HG02571 (cell line): Measurements from ENCODE around the gene ZFYVE26.

Experiments
- ATAC-seq: cut with Tn5 transposase; IDR thresholded peaks from one replicate; pipeline ENCODE4 v1.9.1; 2021; ENCODE audit warnings: mild to moderate bottlenecking, moderate library complexity; ENCODE audit not compliant: unreplicated experiment

ZFYVE26 gene

DNA sequence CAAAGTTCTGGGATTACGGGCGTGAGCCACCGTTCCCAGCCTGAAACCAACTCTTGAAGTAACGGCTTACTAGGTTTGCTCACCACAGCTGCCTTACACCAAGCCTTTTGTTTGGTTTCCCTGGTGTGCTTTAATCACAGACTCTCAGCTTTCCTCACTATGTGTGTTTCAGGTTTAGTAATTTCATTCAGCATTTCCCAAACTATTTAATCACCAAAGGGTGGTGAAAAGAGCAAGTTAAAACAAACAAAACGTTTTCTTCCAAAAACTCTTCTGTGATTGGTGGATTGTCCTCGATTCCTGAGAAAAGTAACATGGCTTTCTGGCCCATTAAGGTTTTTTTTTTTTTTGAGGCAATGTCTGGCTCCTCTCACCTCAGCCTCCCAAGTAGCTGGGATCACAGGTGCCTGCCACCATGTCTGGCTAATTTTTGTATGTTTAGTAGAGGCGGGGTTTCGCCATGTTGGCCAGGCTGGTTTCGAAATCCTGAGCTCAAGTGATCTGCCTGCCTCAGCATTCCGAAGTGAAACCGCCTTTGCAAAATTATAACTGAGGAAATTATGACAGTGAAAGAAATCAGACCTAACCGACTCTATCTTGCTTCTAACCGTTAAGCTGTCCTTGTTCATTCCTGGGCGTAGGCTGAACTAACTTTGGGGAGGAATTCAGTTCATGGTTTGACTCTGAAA lies 1.5 kb upstream of the ZFYVE26 start:
- no peak for ATAC-seq

DNA sequence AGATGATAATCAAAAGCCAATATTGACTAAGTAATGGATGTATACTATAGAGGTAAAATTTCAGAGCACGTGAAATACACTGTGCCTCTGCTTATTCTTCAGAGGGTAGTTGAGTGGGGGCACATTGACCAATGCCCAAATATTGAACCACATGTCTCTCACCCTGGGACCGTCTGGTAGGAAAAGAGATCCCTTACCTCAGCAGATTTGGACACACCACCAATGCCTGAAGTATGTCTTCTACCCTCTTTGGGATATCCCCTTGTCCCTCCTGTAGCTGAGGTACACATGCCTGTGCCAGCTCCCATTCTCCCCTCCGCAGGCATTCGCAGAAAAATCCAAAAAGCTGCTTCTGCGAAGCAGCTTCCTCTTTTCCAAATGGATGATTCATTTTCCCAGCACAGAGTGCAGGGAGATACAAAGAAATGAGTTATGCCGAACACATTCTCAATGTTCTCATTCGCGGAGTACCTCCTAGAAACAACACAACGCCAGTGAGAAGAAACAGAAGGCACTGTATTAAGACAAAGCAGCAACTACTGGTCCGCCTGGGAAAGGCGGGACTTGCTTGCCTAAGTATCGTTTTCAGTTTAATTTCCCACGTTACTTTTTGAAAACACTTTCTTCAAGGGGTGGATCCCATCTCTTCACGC lies 691 bp downstream of the ZFYVE26 start:
- no peak for ATAC-seq

- no peak for ATAC-seq
Measured at GRCh38 chr14:67814821-67815220, 1.6 kb downstream of the ZFYVE26 start.

DNA sequence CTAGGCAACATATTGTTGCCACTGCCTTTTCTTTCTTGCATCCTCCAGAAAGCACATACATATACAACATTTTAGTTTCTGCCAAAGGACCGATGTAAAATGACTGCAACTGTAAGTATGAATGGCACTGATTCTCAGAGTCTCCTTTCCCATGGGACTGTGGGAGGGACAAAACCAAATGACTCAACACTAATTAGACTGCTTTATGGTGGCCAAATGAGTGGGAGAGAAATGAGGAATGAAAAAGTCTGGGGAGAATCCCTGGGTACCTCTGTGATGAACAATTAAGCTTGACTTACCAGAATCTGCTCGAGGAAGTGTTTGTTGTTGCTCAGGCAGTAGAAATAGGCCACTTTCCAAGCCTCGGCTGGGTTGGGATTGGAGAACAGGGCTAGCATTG lies 10.1 kb downstream of the ZFYVE26 start:
- no peak for ATAC-seq

DNA sequence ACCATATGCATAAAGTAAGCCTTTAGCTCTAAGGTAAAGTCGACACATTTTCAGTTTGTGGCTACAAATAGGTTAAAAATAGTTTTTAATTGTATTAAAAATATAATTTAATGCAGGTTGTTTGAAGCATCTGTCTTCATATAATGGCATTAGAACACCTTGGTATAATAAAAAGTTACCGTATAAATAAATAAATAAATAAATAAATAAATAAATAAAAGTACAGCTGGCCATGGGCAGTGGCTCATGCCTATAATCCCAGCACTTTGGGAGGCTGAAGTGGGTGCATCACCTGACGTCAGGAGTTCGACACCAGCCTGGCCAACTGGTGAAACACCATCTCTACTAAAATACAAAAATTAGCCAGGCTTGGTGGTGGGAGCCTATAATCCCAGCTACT lies 15.6 kb downstream of the ZFYVE26 start:
- no peak for ATAC-seq

DNA sequence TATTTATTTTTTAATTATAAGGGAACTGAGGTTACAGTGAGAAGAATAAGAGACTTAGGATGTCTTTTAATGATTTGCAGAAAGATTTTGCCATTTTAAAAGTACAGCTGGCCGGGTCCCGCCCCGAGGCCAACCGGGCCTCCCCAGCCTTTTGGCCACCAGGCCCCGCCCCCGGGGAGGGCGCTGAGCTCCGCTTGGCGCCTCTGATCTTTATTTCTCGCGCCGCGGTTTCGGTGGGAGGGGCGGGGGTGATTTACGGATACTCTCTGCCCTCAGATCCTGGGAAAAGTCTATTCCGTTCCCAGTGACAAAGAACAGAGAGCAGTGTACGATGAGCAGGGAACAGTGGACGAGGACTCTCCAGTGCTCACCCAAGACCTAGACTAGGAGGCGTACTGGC lies 17.7 kb downstream of the ZFYVE26 start:
- no peak for ATAC-seq

DNA sequence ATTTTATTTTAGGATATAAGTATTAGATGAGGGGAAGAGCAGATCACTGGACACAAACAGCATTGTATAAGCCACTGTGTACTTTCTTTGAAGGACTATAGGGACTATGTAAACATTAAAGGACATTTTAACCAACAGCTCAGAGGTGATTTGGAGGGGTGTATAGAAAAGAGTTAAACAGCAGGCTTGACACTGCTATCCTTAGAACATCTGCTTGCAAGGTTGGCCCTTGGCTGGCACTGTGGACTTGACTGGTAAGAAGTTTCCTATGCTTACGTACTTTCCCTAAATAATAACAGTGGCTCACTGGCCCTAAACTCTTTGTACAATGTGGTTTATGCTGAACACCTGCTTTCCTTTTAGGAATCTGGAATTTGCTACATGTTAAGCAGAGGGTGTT lies 28.7 kb downstream of the ZFYVE26 start:
- no peak for ATAC-seq

DNA sequence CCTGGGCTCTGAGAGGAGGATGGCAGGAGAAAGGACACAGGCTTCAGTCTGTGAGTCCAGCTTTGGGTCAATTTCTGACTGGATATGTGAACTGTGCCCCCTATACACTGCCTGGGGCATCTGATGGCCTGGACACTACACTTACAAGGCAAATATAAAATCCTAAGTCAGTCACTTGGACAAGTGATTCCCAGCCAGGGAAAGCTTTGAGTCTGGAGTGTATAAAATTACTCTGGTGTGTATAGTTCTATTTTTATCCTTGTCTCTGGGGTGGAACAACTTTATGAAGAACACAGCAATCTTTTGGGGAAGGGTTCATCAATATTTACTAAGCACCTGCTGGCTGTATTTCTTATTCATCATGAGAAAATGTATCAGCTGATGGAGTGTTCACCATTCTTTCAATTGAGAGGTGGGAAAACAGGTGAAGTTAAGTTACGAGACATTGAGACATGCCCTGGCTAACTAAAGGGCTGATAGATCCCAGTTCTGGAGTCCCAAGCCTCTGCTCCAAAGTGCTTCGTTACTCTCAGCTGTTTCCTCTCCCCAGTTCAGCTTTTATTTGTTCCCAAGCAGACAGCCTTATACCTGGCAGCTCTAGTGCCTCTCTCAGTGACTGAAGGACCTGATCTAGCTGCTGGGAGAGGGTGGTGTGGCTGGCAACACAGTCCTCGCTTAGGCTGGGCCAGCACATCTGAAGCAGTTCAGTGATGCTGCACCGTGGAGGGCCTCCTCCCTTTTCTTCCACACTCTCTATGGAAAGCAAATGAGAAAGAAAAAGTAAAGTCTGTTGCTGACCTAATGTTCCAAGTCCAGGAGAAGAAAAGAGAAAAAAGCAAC lies 30.9 kb downstream of the ZFYVE26 start:
- no peak for ATAC-seq

DNA sequence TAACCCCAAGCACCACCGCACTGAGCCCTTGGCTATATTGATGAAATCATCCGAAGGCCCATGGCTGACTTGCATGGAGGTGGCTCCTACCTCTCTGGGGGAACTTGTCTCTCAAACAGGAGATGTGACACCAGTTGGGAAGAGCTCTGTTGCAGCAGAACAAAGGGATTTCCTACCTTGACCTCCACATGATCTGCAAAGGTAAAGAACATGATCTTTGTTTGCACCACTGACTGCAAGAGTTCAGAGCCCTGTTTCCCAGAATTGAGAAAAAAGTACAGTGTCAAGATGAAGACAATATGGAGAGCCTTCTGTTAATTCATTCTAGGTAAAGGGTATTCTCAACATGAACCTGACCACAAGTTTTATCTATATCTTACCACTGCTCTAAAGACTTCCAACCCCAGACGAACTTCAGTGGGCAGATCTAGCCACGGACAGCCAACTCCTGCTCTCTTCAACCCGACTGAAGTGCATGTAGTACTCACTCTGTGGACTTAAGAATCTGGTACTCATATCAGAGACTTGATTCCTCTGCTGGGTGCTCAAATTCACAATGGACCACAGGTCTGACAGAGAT lies 32.1 kb downstream of the ZFYVE26 start:
- no peak for ATAC-seq

GRCh38 chr14:67782090-67782489 lies 34.3 kb downstream of the ZFYVE26 start:
- no peak for ATAC-seq

DNA sequence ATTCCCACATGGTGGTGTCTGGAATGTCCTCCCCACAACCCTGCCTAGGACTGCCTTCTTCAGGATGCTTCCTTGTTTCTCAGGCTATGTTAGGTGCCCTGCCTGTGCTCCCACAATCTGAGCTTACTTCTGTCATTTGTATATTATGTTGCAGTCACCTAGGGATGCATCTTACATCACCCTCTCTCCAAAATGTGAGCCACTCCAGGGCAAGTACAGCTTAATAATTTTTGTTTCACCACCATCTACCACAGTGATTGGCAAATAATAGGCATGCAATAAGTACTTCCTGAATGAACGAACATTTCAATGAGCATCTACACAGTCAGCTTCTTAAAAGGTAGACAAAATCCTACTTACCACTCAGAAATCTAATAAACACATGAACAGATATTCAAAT lies 37.6 kb downstream of the ZFYVE26 start:
- no peak for ATAC-seq

DNA sequence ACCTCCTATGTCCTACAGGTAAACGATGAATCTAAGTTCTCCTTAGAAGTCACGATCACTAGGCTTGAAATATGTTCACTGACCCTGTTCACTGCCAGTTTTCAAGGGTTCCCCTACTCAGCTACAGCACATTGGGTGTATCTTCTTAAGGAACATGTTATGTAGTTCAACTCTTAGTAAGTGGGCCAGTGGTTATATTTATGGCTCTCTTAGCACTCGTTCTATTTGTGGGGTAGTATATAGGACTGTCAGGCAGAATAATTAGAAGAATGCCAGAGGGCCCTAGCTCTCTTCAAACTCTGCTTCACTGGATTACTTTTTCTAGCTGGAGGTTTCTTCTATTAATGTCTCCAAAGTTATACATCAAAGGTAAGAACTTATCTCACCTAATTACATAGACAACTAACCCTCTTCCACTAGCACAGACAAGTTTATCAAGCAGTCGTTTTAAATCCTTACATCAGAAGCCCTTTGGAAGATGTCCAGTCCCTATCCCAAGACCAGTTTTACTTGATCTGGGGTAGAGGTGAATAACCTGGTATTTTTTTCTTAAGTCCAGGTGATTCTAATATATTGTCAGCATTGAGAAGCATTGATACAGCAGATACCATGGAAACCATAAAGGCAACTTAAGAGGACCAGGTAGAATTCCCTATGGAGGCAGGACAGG lies 39.6 kb downstream of the ZFYVE26 start:
- ATAC-seq, result no peak

GRCh38 chr14:67773844-67774377 lies 42.5 kb downstream of the ZFYVE26 start:
- ATAC-seq, result no peak

DNA sequence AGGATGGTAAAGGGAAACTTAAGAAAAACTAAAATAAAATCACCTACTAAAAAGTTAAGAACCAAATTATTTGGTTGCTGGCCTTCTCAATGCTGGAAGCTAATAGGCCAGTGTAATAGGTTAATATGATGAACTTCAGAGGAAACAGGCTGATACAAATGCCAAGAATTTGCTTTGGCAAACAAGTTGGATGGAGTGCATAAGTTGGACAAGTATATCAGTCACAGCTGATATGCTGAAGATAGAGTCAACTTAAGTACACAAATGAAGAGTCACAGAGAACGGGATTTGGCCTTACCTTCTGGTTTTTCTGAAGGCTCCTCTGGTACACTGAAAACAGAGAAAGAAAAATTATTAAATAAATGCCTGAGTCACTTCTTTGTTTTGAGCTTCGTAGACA lies 48.2 kb downstream of the ZFYVE26 start:
- no peak for ATAC-seq

DNA sequence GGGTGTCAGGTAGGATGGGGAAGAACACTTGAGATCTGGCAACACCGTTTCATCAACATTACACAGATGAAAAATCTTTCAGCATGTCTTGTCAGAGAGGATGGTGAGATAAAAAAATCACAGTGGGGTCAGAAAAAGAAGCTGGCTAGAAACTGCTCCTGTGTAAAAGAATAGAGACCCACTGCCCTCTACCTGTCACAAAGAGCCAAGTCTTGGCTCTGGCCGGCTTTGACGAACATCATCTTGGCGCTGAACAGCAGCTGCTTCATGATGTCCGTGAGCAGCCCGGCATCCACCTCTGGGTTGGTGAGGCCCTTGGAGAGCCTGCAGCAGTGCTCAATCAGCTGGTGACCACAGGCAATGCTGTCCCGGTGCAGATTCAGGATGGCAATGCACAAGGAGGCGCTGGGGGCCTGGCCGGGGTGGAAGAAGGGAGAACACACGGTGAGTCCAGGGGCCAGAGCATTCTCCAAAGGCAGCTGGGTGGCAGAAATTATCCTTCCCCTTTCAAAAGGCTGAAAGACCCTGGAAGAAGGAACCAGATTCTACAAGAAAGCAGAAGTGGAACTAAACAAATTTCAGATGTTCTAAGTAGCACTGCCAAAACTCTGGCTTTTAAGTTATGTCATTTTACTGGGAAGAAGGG lies 50.2 kb downstream of the ZFYVE26 start:
- ATAC-seq, result no peak

DNA sequence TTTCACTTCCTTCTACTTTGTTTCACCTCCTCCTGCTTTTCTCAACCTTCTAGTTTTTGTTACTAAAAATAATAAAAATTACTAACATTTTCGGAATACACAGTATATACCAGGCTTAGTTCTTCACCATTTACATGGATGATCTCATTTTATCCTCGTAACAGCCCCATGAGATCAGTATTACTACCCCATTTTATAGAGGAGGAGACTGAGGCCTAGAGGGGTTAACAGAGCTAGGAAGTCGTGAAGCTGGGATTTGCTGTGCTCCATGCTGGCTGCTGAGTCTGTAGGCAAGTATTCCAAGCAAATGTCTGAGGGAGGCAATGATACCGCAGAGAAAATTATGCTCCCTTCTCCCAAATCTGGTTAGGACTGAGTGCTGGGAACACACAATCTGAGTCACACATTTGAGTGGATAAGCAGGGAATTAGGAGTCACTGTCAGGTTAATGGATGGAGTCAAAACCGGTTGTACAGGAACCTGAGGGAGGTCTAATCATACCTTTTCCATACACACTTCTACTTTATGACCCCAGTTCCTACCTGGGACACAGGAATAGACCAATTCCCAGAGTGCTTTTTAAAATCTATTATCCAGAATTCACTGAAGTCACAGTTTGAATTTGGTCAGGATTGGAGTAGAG lies 51.1 kb downstream of the ZFYVE26 start:
- no peak for ATAC-seq

DNA sequence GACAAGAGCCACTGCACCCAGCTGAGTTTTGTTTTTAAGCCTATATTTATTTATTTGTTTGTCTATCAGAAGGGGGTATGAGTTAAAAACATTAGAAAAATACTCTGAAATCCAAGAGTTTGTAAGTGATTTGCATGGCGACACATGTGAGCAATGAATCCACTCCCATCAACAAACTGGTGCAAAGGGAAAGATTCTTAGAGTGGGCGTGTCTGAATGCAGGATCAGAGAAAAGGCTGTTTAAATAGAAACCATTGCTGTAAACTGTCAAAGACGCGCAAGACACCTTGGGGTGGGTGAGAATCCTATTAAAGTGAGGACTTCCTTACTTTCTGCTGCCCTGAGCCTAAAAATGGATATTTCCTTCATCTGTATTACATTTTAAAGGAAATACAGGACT lies 51.9 kb downstream of the ZFYVE26 start:
- no peak for ATAC-seq

- ATAC-seq, result no peak
Measured at GRCh38 chr14:67763158-67763822, 53.1 kb downstream of the ZFYVE26 start.

- no peak for ATAC-seq
Measured at GRCh38 chr14:67762051-67762450, 54.3 kb downstream of the ZFYVE26 start.
